Activated T-helper 1 cell treated with Interleukin-2 at 50 U/mL for 16 hours (primary cell): ENCODE measurements around the gene IFRD2.

ENCODE experiments used
- DNase-seq: peaks from one replicate; pipeline ENCODE4 v3.0.0-alpha.2; 2020; ENCODE audit warnings: low read depth

The IFRD2 gene

GRCh38 chr3:50302095-50303012, 10.1 kb upstream of the IFRD2 start:
- DNase-seq, result no peak

- DNase-seq, result no peak
These were observed 8.5 kb upstream of the IFRD2 start for GRCh38 chr3:50300681-50301254.

- no peak for DNase-seq
These were observed 7.9 kb upstream of the IFRD2 start for GRCh38 chr3:50299929-50300680.

- no peak for DNase-seq
These were observed 7.4 kb upstream of the IFRD2 start for GRCh38 chr3:50299638-50299928.

- DNase-seq, result peak; percentile 98
These were observed 6.8 kb upstream of the IFRD2 start, which contains the start of the genes HYAL3 and NAA80 for GRCh38 chr3:50298836-50299637. Gene HYAL3 (minus strand): TSS chr3:50299405. CDS start chr3:50295602, 3,803 bp downstream. Gene NAA80 (minus strand): TSS chr3:50299405. CDS start chr3:50297463, 1,942 bp downstream.

GRCh38 chr3:50297896-50298725, 5.9 kb upstream of the IFRD2 start:
- no peak for DNase-seq

GRCh38 chr3:50297384-50297775, 5.2 kb upstream of the IFRD2 start:
- DNase-seq, result no peak

GRCh38 chr3:50296721-50297383, 4.6 kb upstream of the IFRD2 start:
- no peak for DNase-seq

- DNase-seq, result no peak
These were observed 3.6 kb upstream of the IFRD2 start for GRCh38 chr3:50295553-50296431.

- no peak for DNase-seq
These were observed 2.5 kb upstream of the IFRD2 start for GRCh38 chr3:50294492-50295403.

- no peak for DNase-seq
These were observed 1.9 kb upstream of the IFRD2 start for GRCh38 chr3:50294089-50294488.

GRCh38 chr3:50293079-50293801, 1.0 kb upstream of the IFRD2 start:
- DNase-seq, result no peak

- no peak for DNase-seq
These were observed 2.0 kb downstream of the IFRD2 start for GRCh38 chr3:50290161-50290641.

GRCh38 chr3:50289130-50289529, 3.1 kb downstream of the IFRD2 start:
- DNase-seq, result no peak

- DNase-seq, result no peak
These were observed 3.7 kb downstream of the IFRD2 start for GRCh38 chr3:50288387-50289007.

GRCh38 chr3:50287262-50287661, 5.0 kb downstream of the IFRD2 start:
- no peak for DNase-seq
